GM21825 (cell line): ENCODE measurements around the gene ABCF2.

Source experiments
- ATAC-seq: cut with Tn5 transposase; IDR thresholded peaks from one replicate; pipeline ENCODE4 v1.9.1; 2021; ENCODE audit warnings: mild to moderate bottlenecking, moderate library complexity; ENCODE audit not compliant: unreplicated experiment

Gene ABCF2

DNA sequence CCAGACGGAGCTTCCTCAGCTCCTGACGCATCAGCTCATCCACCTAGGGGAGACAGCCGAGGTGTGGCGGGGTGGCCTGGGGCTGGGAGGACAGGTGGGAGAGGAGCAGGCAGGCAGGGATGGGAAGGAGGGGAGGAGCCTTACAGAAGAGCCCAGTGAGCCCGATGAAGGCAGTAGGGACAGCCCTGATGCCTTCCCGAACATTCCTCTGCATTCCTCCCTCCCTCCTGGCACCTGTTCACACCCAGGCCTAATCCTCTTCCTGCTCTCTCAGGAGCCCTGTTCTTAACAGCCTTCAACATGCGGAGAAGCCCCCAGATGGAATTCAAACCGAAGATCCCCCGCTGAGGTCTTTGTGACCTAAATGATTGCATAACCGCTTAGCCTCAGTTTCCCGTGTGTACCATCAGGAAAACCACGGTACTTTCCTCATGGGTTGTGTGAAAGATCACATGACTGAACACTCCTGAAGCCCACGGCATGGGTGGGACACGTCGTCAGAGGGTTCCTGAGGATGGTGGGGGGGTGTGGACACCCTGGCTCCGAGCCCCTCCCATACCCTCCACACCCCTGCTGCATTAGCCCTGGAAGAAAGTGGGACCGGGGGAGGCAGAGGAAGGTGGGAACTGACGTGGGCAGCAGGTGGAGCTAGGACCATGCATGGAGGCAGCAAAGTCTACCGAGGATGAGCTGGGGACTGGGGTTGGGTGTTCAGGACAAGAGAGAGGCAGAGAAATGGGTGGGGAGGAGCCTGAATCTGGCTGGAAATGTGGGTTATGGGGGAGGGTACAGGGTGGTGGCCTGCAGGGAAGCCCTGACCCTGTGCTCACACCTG lies 31.2 kb downstream of the ABCF2 start:
- ATAC-seq: no peak

GRCh38 chr7:151194188-151194587 lies 32.8 kb downstream of the ABCF2 start:
- ATAC-seq: no peak

DNA sequence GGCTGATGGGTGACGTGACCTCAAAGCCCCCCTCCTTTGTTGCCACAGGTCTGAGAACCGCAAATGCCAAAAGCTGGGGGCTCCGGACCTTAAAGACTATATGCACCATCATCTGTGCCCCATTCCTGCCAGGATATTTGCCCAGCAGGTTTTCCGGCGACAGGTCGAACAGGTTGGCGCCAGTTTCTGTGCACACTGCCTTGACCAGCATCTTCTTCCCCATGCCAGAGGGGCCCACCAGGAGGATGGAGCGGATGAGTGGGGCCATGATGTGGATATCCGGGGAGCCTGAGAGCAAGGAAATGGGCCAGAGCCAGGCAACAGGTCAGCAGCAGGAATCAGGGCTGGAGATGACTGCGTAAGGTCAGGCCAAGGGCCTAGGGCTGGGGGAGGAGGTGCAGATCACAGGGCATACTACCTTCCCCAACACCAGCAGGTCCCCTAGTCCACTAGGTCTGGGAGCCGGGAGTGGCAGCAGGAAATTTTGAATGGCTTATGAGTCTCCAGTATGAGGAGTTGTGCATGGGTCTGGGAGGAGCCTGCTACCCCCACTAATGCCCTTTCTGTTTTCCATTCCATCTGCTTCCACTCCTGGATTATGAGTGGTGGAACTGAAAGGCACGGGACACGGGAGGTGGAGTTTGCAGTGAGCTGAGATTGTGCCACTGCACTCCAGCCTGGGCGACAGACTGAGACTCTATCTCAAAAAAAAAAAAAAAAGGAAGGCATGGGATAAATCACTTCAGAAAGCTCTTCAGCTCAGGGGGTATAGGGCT lies 33.6 kb downstream of the ABCF2 start:
- no peak for ATAC-seq

GRCh38 chr7:151192002-151192539 lies 34.9 kb downstream of the ABCF2 start:
- no peak for ATAC-seq

GRCh38 chr7:151191544-151191943 lies 35.5 kb downstream of the ABCF2 start:
- no peak for ATAC-seq

- ATAC-seq: no peak
These were observed 38.0 kb downstream of the ABCF2 start for GRCh38 chr7:151189038-151189437.

GRCh38 chr7:151188252-151188542 lies 38.8 kb downstream of the ABCF2 start:
- no peak for ATAC-seq

DNA sequence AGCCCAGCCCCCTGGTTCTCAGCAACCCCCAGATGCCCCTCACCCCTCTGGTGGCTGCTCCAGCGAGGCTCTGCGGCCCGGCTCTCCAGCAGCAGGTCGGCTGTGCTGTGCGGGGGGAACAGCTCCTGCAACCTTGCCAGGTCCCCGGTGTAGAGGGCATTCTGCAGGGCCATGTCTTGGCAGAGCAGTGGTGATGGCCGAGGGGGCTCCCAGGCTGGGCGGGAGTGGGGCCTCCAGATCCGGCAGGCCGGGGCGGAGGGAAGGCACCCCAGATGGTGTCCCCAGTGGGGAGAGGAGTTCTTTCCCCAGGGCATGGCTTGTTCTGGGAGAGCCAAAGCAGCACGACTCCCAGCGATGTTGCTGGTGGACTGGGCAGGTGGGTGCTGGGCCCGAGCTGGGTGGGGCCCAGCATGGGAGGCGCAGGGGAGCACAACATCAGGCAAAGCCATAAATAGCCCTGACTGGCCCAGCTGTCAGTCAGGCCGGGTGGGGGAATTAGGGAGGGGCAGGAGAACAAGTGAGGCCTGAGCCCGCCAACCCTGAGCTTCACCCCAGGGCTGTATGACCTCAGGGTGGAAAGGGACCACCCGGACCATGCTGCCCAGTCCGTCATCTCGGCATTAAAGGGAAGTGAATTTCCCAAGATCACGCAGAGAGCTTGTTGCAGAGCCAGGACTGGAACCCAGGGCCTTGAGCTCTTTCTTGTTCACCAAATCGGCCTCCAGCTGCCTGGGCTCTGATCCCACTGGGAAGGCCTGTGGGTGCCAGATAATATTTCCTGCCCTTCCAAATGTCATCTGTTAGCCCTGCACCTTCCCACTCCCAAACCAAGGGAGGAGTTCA lies 39.4 kb downstream of the ABCF2 start:
- no peak for ATAC-seq

- no peak for ATAC-seq
These were observed 40.2 kb downstream of the ABCF2 start, which contains the start of gene ASB10 for GRCh38 chr7:151186640-151187408. Gene ASB10 (minus strand): TSS chr7:151187250. CDS start chr7:151187130, 120 bp downstream.

- no peak for ATAC-seq
These were observed 41.0 kb downstream of the ABCF2 start for GRCh38 chr7:151185762-151186639.

DNA sequence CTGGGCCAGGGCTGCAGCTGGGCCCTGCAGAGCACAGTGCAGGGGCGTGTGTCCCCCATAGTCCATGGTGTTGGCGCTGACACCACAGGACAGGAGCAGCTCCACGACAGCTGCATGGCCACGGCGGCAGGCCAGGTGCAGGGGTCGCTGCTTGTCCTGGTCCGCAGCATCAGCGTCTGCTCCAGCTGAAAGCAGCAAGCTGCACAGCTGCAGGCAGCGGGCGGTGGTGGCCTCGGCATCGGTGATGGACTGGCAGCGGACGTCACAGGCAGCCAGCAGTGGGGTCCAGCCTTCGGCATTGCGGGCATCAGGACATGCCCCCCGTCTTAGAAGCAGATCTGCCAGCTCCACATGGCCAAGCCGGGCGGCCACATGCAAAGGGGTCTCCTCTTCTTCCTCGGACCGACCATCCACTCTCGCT lies 46.0 kb downstream of the ABCF2 start:
- no peak for ATAC-seq

- ATAC-seq: no peak
These were observed 47.1 kb downstream of the ABCF2 start for GRCh38 chr7:151179946-151180345.

DNA sequence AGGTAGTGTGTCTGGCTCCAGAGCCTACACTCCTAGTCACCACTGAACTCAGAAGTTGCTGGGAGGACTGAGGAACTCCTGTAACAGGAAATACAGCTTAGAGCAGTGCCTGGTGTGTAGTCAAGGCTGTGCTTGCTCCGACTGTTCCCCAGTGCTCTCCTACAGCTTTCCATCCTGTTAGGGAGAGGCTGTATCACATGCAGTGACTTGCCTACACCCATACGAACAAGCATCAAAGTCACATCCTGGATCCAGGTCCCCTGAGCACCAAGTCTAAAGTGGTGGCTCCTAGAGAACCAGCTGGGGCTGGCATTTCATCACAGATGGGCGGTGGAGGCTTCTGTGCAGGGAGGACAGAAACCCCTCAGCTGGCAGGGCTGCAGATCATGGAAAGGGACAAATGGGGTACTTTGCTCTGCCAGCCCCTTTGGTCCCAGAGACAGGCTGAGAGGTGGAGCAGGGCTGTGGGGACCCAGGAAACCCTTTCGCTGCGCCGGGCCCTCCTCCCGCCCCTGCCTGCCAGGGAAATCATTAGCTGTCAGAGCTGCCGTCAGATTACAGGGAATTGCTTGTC lies 47.6 kb downstream of the ABCF2 start:
- no peak for ATAC-seq

DNA sequence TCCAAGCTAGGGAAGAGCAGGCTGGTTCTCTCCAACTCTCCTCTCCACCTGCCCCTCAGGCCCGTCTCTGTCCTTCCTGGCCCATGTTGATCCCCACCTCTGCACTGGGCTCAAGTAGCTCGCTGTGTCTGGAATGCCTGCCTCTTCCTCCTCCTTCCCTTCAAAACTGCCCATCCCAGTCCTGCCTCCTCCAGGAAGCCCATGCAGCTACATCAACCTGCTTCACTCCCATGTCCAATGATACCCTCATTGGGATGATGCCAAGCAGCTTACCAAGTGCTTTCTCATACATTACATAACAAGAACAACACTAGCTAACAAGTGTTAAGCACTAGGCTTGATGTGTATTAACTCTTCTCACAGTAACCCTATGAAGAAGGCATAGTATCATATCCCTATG lies 48.2 kb downstream of the ABCF2 start:
- no peak for ATAC-seq

GRCh38 chr7:151178236-151178635 lies 48.8 kb downstream of the ABCF2 start:
- no peak for ATAC-seq

DNA sequence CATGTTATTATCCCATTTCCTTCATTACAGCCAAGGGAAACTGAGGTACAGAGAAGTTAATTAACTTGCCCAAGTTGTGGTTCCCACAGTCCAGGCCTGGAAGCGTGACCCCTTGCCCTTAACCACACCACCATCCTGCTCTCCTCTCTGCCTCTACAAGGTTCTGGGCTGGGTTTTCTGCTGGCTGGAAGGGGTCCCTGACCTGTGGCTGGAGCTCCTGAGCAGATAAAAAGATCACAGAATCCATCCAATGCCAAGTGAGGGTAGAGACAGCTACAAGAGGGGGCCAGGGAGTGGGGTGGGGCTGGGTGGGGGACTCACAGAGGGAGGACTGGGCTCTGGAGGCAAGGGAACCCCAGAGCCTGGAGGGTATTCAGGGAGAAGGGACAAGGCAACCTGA lies 49.7 kb downstream of the ABCF2 start:
- no peak for ATAC-seq

GRCh38 chr7:151176401-151176800 lies 50.6 kb downstream of the ABCF2 start:
- ATAC-seq: no peak

GRCh38 chr7:151175793-151176311 lies 51.2 kb downstream of the ABCF2 start:
- ATAC-seq: no peak
